HG02973 (cell line): ENCODE measurements around the gene NOSIP.

Source experiments
- ATAC-seq: cut with Tn5 transposase; IDR thresholded peaks from one replicate; pipeline ENCODE4 v1.9.1; 2021; ENCODE audit warnings: moderate library complexity; ENCODE audit not compliant: unreplicated experiment

NOSIP gene

GRCh38 chr19:49574206-49574755 is 6.1 kb downstream of the NOSIP start:
- no peak for ATAC-seq

- ATAC-seq = no peak
These were observed 6.9 kb downstream of the NOSIP start for GRCh38 chr19:49573425-49573824.

- no peak for ATAC-seq
These were observed 7.3 kb downstream of the NOSIP start for GRCh38 chr19:49573009-49573408.

GRCh38 chr19:49570997-49571676 is 9.2 kb downstream of the NOSIP start:
- no peak for ATAC-seq

- ATAC-seq = no peak
These were observed 10.1 kb downstream of the NOSIP start for GRCh38 chr19:49570138-49570856.

GRCh38 chr19:49567861-49568441 is 12.4 kb downstream of the NOSIP start:
- ATAC-seq = no peak

GRCh38 chr19:49566302-49566701 is 14.1 kb downstream of the NOSIP start:
- ATAC-seq = no peak

- ATAC-seq = no peak
These were observed 15.1 kb downstream of the NOSIP start for GRCh38 chr19:49565261-49565660.

- no peak for ATAC-seq
These were observed 15.7 kb downstream of the NOSIP start for GRCh38 chr19:49564616-49565045.

GRCh38 chr19:49560358-49560900 is 19.9 kb downstream of the NOSIP start:
- no peak for ATAC-seq

- ATAC-seq = no peak
These were observed 20.4 kb downstream of the NOSIP start for GRCh38 chr19:49559928-49560327.

GRCh38 chr19:49559443-49559842 is 20.9 kb downstream of the NOSIP start:
- no peak for ATAC-seq

GRCh38 chr19:49558591-49558990 is 21.8 kb downstream of the NOSIP start:
- ATAC-seq = no peak

GRCh38 chr19:49557641-49558325 is 22.6 kb downstream of the NOSIP start:
- ATAC-seq = no peak

- ATAC-seq = no peak
These were observed 23.7 kb downstream of the NOSIP start for GRCh38 chr19:49556412-49557398.

- ATAC-seq = no peak
These were observed 24.6 kb downstream of the NOSIP start for GRCh38 chr19:49555600-49556411.

- no peak for ATAC-seq
These were observed 25.6 kb downstream of the NOSIP start for GRCh38 chr19:49554701-49555181.

- ATAC-seq = no peak
These were observed 26.7 kb downstream of the NOSIP start for GRCh38 chr19:49553451-49554271.
